Nephron (organoid): ENCODE measurements around the gene STAT2.
"Not testable (repeated sequence)": the region's sequence is repeated elsewhere in the genome, so short reads cannot be mapped to it uniquely, and the experiment has no call there.

Source experiments
- H3K27ac Mint-ChIP-seq, 3 experiments: 2 replicates each; pipeline ENCODE4 v1.8.0; 2020; ENCODE audit warnings: mixed read lengths in 3 of 3, mild to moderate bottlenecking in 2 of 3, moderate library complexity in 1 of 3
- H3K27me3 Mint-ChIP-seq: 2 replicates; pipeline ENCODE4 v1.8.0; 2021; ENCODE audit warnings: low read depth, mild to moderate bottlenecking, moderate library complexity, mixed read lengths
- H3K36me3 Mint-ChIP-seq: 2 replicates; pipeline ENCODE4 v1.8.0; 2020; ENCODE audit warnings: low read depth, mixed read lengths
- H3K4me1 Mint-ChIP-seq: 2 replicates; pipeline ENCODE4 v1.8.0; 2020; ENCODE audit warnings: mixed read lengths
- H3K4me3 Mint-ChIP-seq, 3 experiments: 2 replicates each; pipeline ENCODE4 v1.8.0; 2020; ENCODE audit warnings: mild to moderate bottlenecking in 3 of 3, mixed read lengths in 3 of 3, moderate library complexity in 2 of 3
- H3K9me3 Mint-ChIP-seq: 2 replicates; pipeline ENCODE4 v1.8.0; 2020; ENCODE audit warnings: mixed read lengths
- TF ChIP-seq, protein P1 (sequence below), 3 experiments: fragments of 200-600 bp; sonication (generic); IDR thresholded peaks; one replicate each; pipeline ENCODE4 v1.5.0; 2021; ENCODE audit warnings: antibody characterized with exemption in 3 of 3; ENCODE audit not compliant: unreplicated experiment in 3 of 3

Gene STAT2

GRCh38 chr12:56359851-56360767, at the start of gene STAT2:
Gene STAT2 (minus strand): TSS chr12:56360107. CDS start chr12:56356571, 3,536 bp downstream.
- Mint-ChIP-seq H3K36me3 (peaks cover 8% of the 10 kb centered on the region), H3K4me1 (peaks cover 15% of the 10 kb centered on the region), H3K9me3 (no peaks in the 10 kb centered on the region), H3K27ac (peak within 1 kb of the TSS; percentile 90 to 94 (median 93)), H3K4me3 (peak within 1 kb of the TSS; percentile 91 to 97 (median 97)), H3K27me3 (no peaks in the 10 kb centered on the region)
- TF ChIP-seq, protein P1, sequence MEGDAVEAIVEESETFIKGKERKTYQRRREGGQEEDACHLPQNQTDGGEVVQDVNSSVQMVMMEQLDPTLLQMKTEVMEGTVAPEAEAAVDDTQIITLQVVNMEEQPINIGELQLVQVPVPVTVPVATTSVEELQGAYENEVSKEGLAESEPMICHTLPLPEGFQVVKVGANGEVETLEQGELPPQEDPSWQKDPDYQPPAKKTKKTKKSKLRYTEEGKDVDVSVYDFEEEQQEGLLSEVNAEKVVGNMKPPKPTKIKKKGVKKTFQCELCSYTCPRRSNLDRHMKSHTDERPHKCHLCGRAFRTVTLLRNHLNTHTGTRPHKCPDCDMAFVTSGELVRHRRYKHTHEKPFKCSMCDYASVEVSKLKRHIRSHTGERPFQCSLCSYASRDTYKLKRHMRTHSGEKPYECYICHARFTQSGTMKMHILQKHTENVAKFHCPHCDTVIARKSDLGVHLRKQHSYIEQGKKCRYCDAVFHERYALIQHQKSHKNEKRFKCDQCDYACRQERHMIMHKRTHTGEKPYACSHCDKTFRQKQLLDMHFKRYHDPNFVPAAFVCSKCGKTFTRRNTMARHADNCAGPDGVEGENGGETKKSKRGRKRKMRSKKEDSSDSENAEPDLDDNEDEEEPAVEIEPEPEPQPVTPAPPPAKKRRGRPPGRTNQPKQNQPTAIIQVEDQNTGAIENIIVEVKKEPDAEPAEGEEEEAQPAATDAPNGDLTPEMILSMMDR (IDR thresholded peaks at IDR 0.05; ENCODE audit: unreplicated experiment in 3 of 3) = no peak

GRCh38 chr12:56408799-56409417, 49.0 kb upstream of the STAT2 start:
- H3K27me3 Mint-ChIP-seq = no peaks in the 10 kb centered on the region
- no peaks in the 10 kb centered on the region for H3K9me3 Mint-ChIP-seq

DNA sequence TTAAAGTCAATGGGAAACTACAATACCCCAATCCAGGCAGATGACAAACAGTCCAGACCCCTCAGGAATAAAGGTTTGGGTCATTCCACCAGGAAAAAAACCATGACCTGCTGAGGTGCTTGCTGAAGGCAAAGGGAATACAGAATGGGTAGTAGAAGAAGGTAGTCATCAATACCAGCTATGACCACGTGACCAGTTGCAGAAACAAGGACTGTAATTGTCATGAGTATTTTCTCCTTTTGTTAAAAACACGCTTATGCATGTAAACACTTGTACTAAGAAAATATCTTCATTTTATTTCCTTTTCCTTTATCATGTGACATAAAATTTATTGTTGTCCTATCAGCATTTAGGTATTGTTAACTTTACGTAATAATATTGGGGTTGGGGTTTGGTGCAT, 44.3 kb upstream of the STAT2 start:
- not testable (repeated sequence) for H3K4me3 Mint-ChIP-seq, H3K27me3 Mint-ChIP-seq, H3K4me1 Mint-ChIP-seq, H3K27ac Mint-ChIP-seq, H3K36me3 Mint-ChIP-seq
- peaks cover 11% of the 10 kb centered on the region for H3K9me3 Mint-ChIP-seq

More at GRCh38 chr12:56408799-56409417, 49.0 kb upstream of the STAT2 start:
- H3K27ac Mint-ChIP-seq = no peak overlapping the region
- H3K4me3 Mint-ChIP-seq = no peak overlapping the region
- H3K36me3 Mint-ChIP-seq = no peaks in the 10 kb centered on the region
- TF ChIP-seq, protein P1 (IDR thresholded peaks at IDR 0.05; ENCODE audit: unreplicated experiment in 3 of 3) = no peak
- no peaks in the 10 kb centered on the region for H3K4me1 Mint-ChIP-seq

- peaks cover 19% of the 10 kb centered on the region for H3K9me3 Mint-ChIP-seq
- H3K27me3 Mint-ChIP-seq, H3K36me3 Mint-ChIP-seq, H3K27ac Mint-ChIP-seq, H3K4me1 Mint-ChIP-seq, H3K4me3 Mint-ChIP-seq: not testable (repeated sequence)
These were observed 41.7 kb upstream of the STAT2 start for GRCh38 chr12:56401612-56402011.

DNA sequence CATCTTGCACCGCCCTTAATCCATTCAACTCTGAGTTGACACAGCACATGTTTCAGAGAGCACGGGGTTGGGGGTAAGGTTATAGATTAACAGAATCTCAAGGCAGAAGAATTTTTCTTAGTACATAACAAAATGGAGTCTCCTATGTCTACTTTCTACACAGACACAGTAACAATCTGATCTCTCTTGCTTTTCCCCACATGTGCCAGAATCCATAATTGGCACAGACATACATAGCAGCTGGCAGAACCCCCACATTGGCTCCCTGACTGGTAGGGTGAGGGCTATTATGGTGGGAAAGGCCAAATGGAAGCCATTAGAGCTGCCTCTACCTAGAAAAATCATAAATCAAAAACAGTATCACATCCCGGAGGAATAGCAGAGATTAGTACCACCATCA, 41.2 kb upstream of the STAT2 start:
- not testable (repeated sequence) for H3K4me1 Mint-ChIP-seq, H3K4me3 Mint-ChIP-seq, H3K36me3 Mint-ChIP-seq, H3K27me3 Mint-ChIP-seq
- Mint-ChIP-seq H3K27ac (peak overlapping the region in 1 of 3 experiments; percentile 64), H3K9me3 (peaks cover 21% of the 10 kb centered on the region)

- not testable (repeated sequence) for H3K36me3 Mint-ChIP-seq, H3K27ac Mint-ChIP-seq, H3K4me1 Mint-ChIP-seq, H3K27me3 Mint-ChIP-seq, H3K4me3 Mint-ChIP-seq
- H3K9me3 Mint-ChIP-seq = peaks cover 25% of the 10 kb centered on the region
These were observed 39.6 kb upstream of the STAT2 start for GRCh38 chr12:56399466-56399865.

DNA sequence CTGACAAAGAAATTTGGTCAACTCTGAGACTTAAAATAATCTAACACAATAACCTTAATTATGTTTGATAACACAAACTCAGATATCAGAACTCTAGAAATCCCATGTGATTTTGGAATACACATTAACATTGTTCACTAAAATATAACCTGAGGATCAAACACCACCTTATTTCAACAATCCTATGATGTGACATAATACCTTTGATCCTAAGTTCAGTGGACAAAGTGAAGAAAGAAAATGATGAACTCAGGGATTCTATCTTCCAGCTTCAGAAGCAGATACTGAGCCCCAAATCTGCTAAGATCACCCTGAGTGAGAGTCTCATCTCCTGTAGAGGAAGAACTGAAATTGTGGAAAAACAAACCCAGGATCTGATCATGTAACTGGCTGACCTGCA, 38.4 kb upstream of the STAT2 start:
- Mint-ChIP-seq H3K27ac (no peak overlapping the region), H3K9me3 (peaks cover 28% of the 10 kb centered on the region), H3K4me1 (no peaks in the 10 kb centered on the region), H3K27me3 (no peaks in the 10 kb centered on the region), H3K4me3 (no peak overlapping the region), H3K36me3 (no peaks in the 10 kb centered on the region)
- TF ChIP-seq, protein P1 (IDR thresholded peaks at IDR 0.05; ENCODE audit: unreplicated experiment in 3 of 3) = no peak

- TF ChIP-seq, protein P1 (IDR thresholded peaks at IDR 0.05; ENCODE audit: unreplicated experiment in 3 of 3) = no peak
- Mint-ChIP-seq H3K36me3 (no peaks in the 10 kb centered on the region), H3K4me3 (no peak overlapping the region), H3K9me3 (peaks cover 12% of the 10 kb centered on the region), H3K27me3 (peaks cover 2% of the 10 kb centered on the region), H3K4me1 (peaks cover 12% of the 10 kb centered on the region), H3K27ac (no peak overlapping the region)
These were observed 32.4 kb upstream of the STAT2 start for GRCh38 chr12:56392331-56392730.
